Liver (tissue), 9 donors: ENCODE results near the gene DNPH1. TPM values are rescaled to one million over a fixed set of nuclear protein-coding genes. Genes with fewer than 3 reads are reported as not detected.

ENCODE experiments used
- DNase-seq: peaks from one replicate; pipeline ENCODE4 v3.0.0-alpha.2; 2017; ENCODE audit warnings: low spot score
- H3K27ac ChIP-seq, 2 donors: one replicate each; pipeline ENCODE4 v1.7.0; 2013; ENCODE audit warnings: inconsistent platforms in 2 of 2, low read length in 2 of 2, control low read depth in 1 of 2, low read depth in 1 of 2, mild to moderate bottlenecking in 1 of 2
- H3K27me3 ChIP-seq, 4 donors: one replicate each; pipeline versions ENCODE4 v1.6.1 to v1.7.0; 2013; ENCODE audit warnings: low read length in 3 of 4, inconsistent platforms in 1 of 4, mild to moderate bottlenecking in 1 of 4, moderate library complexity in 1 of 4; ENCODE audit not compliant: control insufficient read depth in 4 of 4, insufficient read depth in 4 of 4
- H3K36me3 ChIP-seq, 4 donors: one replicate each; pipeline versions ENCODE4 v1.6.1 to v1.7.0; 2013; ENCODE audit warnings: low read length in 3 of 4, mild to moderate bottlenecking in 3 of 4, low read depth in 1 of 4, moderate library complexity in 1 of 4; ENCODE audit not compliant: control insufficient read depth in 4 of 4, insufficient read depth in 3 of 4
- H3K4me1 ChIP-seq, 4 donors: one replicate each; pipeline versions ENCODE4 v1.6.1 to v1.7.0; 2013; ENCODE audit warnings: low read length in 3 of 4, mild to moderate bottlenecking in 3 of 4, moderate library complexity in 1 of 4; ENCODE audit not compliant: control insufficient read depth in 4 of 4, insufficient read depth in 4 of 4
- H3K4me3 ChIP-seq, 3 donors: one replicate each; pipeline versions ENCODE4 v1.6.1 to v1.7.0; 2013; ENCODE audit warnings: low read length in 3 of 3, control low read depth in 1 of 3, low read depth in 1 of 3, mild to moderate bottlenecking in 1 of 3
- H3K9ac ChIP-seq, 2 donors: one replicate each; pipeline ENCODE4 v1.7.0; 2013; ENCODE audit warnings: low read length in 2 of 2, mild to moderate bottlenecking in 2 of 2, moderate library complexity in 2 of 2, control low read depth in 1 of 2, low read depth in 1 of 2
- H3K9me3 ChIP-seq, 4 donors: one replicate each; pipeline versions ENCODE4 v1.6.1 to v1.7.0; 2013; ENCODE audit warnings: low read length in 3 of 4; ENCODE audit not compliant: control insufficient read depth in 4 of 4
- EGR1 ChIP-seq, 2 donors: IDR thresholded peaks; 2 replicates each; pipeline ENCODE4 v1.6.1; 2016 to 2018; ENCODE audit warnings: antibody characterized with exemption in 2 of 2, low read depth in 2 of 2
- FOXA1 ChIP-seq: IDR thresholded peaks from 2 replicates; pipeline ENCODE4 v1.6.1; 2016; ENCODE audit warnings: antibody characterized with exemption
- FOXA2 ChIP-seq: IDR thresholded peaks from 2 replicates; pipeline ENCODE4 v1.6.1; 2016; ENCODE audit warnings: antibody characterized with exemption
- GABPA ChIP-seq, 2 donors: IDR thresholded peaks in 1 of 2; conservative IDR thresholded peaks in 1 of 2; 2 replicates each; pipeline ENCODE4 v1.6.1; 2016; ENCODE audit warnings: antibody characterized with exemption in 2 of 2, mild to moderate bottlenecking in 1 of 2, moderate library complexity in 1 of 2
- HNF4A ChIP-seq, 2 donors: conservative IDR thresholded peaks; 2 replicates each; pipeline ENCODE4 v1.6.1; 2016; ENCODE audit warnings: antibody characterized with exemption in 2 of 2, mild to moderate bottlenecking in 2 of 2
- HNF4G ChIP-seq: IDR thresholded peaks from 2 replicates; pipeline ENCODE4 v1.6.1; 2016; ENCODE audit warnings: antibody characterized with exemption
- JUND ChIP-seq, 2 donors: IDR thresholded peaks; 2 replicates each; pipeline ENCODE4 v1.6.1; 2016; ENCODE audit warnings: antibody characterized with exemption in 2 of 2
- NR2F2 ChIP-seq: IDR thresholded peaks from 2 replicates; pipeline ENCODE4 v1.6.1; 2016; ENCODE audit warnings: antibody characterized with exemption
- RAD21 ChIP-seq, 2 donors: IDR thresholded peaks; 2 replicates each; pipeline ENCODE4 v1.6.1; 2016; ENCODE audit warnings: antibody characterized with exemption in 2 of 2, mild to moderate bottlenecking in 2 of 2
- RXRA ChIP-seq, 2 donors: IDR thresholded peaks; 2 replicates each; pipeline ENCODE4 v1.6.1; 2017 to 2018; ENCODE audit warnings: antibody characterized with exemption in 2 of 2, mild to moderate bottlenecking in 1 of 2
- SP1 ChIP-seq: IDR thresholded peaks from 2 replicates; pipeline ENCODE4 v1.6.1; 2018; ENCODE audit warnings: antibody characterized with exemption, mild to moderate bottlenecking
- TAF1 ChIP-seq: conservative IDR thresholded peaks from 2 replicates; pipeline ENCODE4 v1.6.1; 2016; ENCODE audit warnings: antibody characterized with exemption, mild to moderate bottlenecking
- YY1 ChIP-seq: IDR thresholded peaks from 2 replicates; pipeline ENCODE4 v1.6.1; 2016; ENCODE audit warnings: antibody characterized with exemption, mild to moderate bottlenecking
- WGBS: extraction: QIAGEN DNeasy Blood & Tissue Kit; methylation state at CpG from one replicate; pipeline ENCODE4 v1.1.7; 2013; 5-methylcytosine and 5-hydroxymethylcytosine counted together
- polyA plus RNA-seq, 2 donors: library from polyadenylated mRNA; stranded (reverse) in 1 of 2; unstranded in 1 of 2; fragments of 200-250 nt in 1 of 2; fragments of >200 nt in 1 of 2; fragmentation: Nextera tagmentation in 1 of 2; extraction: Ambion mirVana in 1 of 2; gene quantifications; one replicate each; pipeline versions ENCODE4 v1.2.1 to v1.2.3, GENCODE V29; 2013 to 2015
- total RNA-seq, 2 donors: library from RNA; depleted of rRNA; stranded (reverse); fragments of >200 nt; gene quantifications; one replicate each; pipeline ENCODE4 v1.2.3, GENCODE V29; 2014
- TF ChIP-seq, protein P1 (sequence below): IDR thresholded peaks from 2 replicates; pipeline ENCODE4 v1.6.1; 2016; ENCODE audit warnings: antibody characterized with exemption
- TF ChIP-seq, protein P2 (sequence below): IDR thresholded peaks from 2 replicates; pipeline ENCODE4 v1.6.1; 2016; ENCODE audit warnings: antibody characterized with exemption, mild to moderate bottlenecking
- TF ChIP-seq, protein P3 (sequence below): IDR thresholded peaks from 2 replicates; pipeline ENCODE4 v1.6.1; 2016; ENCODE audit warnings: antibody characterized with exemption
- TF ChIP-seq, protein P4 (sequence below): IDR thresholded peaks from 2 replicates; pipeline ENCODE4 v1.6.1; 2016; ENCODE audit warnings: antibody characterized with exemption
- TF ChIP-seq, protein P5 (sequence below): fragments of 150-350 bp; IDR thresholded peaks from 2 replicates; pipeline ENCODE4 v1.5.1; 2017; ENCODE audit warnings: improper control_type of control experiment, low read depth, low read length; ENCODE audit not compliant: missing input control
- donor health status: healthy.
- donor health status: healthy.
- donor health status: healthy.
- donor health status: healthy.
- donor health status: healthy.

DNPH1 gene
- total and polyA plus RNA-seq, 4 donors = 53.2 to 195 (median 103) TPM

DNA sequence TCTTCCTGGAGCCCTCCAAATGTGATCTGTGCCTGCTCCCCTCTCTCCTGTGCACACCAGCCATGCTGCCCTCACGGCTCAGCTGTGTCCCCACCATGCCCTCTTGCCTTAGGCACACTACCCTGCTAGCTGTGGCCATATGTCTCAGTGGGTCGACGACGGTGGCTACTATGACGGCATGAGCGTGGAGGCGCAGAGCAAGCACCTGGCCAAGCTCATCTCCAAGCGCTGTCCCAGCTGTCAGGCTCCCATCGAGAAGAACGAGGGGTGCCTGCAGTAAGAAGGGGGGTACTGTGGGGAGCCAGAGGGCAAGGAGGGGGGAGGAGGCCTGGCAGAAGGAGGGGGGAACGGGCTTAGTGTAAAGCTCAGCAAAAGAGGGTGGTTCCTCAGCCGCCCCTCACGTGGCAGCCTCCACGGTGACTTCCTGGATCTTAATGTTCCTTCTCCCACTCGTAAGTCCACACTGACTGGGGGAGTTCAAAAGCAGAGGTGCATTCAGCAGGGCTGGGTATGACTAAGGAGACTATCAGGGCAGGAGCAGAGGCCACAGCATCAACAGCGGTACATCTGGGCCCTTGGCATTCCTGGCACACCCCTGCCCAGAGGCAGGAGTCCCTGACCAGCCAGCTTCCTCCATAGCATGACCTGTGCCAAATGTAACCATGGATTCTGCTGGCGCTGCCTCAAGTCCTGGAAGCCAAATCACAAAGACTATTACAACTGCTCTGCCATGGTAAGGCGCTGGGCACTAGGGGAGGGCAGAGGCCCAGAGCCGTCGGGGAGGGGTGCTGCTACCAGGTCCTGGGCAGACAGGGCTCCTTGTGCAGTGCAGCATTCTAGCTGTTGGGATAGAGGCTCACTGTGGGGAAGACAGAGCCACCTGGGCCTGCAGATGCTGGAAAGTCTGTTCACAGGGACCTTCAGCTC lies 8.0 kb downstream of the DNPH1 start:
- DNase-seq = no peak
- no peak for TF ChIP-seq NR2F2
- TF ChIP-seq RAD21 (IDR thresholded peaks at IDR 0.05) = no peak
- no peak for TF ChIP-seq FOXA2
- TF ChIP-seq, protein P1, sequence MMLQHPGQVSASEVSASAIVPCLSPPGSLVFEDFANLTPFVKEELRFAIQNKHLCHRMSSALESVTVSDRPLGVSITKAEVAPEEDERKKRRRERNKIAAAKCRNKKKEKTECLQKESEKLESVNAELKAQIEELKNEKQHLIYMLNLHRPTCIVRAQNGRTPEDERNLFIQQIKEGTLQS = no peak
- TF ChIP-seq EGR1 (IDR thresholded peaks at IDR 0.05; ENCODE audit: low read depth in 2 of 2) = no peak
- TF ChIP-seq HNF4G = no peak
- TF ChIP-seq GABPA (IDR thresholded peaks at IDR 0.05 in 1 of 2, conservative IDR thresholded peaks at IDR 0.05 in 1 of 2) = no peak
- TF ChIP-seq YY1 = no peak
- no peak for TF ChIP-seq HNF4A (conservative IDR thresholded peaks at IDR 0.05)
- TF ChIP-seq, protein P2, sequence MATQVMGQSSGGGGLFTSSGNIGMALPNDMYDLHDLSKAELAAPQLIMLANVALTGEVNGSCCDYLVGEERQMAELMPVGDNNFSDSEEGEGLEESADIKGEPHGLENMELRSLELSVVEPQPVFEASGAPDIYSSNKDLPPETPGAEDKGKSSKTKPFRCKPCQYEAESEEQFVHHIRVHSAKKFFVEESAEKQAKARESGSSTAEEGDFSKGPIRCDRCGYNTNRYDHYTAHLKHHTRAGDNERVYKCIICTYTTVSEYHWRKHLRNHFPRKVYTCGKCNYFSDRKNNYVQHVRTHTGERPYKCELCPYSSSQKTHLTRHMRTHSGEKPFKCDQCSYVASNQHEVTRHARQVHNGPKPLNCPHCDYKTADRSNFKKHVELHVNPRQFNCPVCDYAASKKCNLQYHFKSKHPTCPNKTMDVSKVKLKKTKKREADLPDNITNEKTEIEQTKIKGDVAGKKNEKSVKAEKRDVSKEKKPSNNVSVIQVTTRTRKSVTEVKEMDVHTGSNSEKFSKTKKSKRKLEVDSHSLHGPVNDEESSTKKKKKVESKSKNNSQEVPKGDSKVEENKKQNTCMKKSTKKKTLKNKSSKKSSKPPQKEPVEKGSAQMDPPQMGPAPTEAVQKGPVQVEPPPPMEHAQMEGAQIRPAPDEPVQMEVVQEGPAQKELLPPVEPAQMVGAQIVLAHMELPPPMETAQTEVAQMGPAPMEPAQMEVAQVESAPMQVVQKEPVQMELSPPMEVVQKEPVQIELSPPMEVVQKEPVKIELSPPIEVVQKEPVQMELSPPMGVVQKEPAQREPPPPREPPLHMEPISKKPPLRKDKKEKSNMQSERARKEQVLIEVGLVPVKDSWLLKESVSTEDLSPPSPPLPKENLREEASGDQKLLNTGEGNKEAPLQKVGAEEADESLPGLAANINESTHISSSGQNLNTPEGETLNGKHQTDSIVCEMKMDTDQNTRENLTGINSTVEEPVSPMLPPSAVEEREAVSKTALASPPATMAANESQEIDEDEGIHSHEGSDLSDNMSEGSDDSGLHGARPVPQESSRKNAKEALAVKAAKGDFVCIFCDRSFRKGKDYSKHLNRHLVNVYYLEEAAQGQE = no peak
- no peak for TF ChIP-seq FOXA1
- no peak for TF ChIP-seq RXRA (IDR thresholded peaks at IDR 0.05)
- TF ChIP-seq, protein P3, sequence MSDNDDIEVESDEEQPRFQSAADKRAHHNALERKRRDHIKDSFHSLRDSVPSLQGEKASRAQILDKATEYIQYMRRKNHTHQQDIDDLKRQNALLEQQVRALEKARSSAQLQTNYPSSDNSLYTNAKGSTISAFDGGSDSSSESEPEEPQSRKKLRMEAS = no peak
- no peak for TF ChIP-seq JUND (IDR thresholded peaks at IDR 0.05)
- TF ChIP-seq, protein P4, sequence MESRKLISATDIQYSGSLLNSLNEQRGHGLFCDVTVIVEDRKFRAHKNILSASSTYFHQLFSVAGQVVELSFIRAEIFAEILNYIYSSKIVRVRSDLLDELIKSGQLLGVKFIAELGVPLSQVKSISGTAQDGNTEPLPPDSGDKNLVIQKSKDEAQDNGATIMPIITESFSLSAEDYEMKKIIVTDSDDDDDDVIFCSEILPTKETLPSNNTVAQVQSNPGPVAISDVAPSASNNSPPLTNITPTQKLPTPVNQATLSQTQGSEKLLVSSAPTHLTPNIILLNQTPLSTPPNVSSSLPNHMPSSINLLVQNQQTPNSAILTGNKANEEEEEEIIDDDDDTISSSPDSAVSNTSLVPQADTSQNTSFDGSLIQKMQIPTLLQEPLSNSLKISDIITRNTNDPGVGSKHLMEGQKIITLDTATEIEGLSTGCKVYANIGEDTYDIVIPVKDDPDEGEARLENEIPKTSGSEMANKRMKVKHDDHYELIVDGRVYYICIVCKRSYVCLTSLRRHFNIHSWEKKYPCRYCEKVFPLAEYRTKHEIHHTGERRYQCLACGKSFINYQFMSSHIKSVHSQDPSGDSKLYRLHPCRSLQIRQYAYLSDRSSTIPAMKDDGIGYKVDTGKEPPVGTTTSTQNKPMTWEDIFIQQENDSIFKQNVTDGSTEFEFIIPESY = no peak
- TF ChIP-seq SP1 = no peak
- no peak for TF ChIP-seq TAF1
- TF ChIP-seq, protein P5, sequence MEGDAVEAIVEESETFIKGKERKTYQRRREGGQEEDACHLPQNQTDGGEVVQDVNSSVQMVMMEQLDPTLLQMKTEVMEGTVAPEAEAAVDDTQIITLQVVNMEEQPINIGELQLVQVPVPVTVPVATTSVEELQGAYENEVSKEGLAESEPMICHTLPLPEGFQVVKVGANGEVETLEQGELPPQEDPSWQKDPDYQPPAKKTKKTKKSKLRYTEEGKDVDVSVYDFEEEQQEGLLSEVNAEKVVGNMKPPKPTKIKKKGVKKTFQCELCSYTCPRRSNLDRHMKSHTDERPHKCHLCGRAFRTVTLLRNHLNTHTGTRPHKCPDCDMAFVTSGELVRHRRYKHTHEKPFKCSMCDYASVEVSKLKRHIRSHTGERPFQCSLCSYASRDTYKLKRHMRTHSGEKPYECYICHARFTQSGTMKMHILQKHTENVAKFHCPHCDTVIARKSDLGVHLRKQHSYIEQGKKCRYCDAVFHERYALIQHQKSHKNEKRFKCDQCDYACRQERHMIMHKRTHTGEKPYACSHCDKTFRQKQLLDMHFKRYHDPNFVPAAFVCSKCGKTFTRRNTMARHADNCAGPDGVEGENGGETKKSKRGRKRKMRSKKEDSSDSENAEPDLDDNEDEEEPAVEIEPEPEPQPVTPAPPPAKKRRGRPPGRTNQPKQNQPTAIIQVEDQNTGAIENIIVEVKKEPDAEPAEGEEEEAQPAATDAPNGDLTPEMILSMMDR = no peak
- Histone ChIP-seq H3K36me3 (peaks cover 9 to 29% (median 9%) of the 10 kb centered on the region in 4 donors), H3K9ac (no peak overlapping the region), H3K9me3 (no peaks in the 10 kb centered on the region), H3K27ac (no peak overlapping the region), H3K4me3 (no peak overlapping the region), H3K4me1 (no peaks in the 10 kb centered on the region), H3K27me3 (no peaks in the 10 kb centered on the region)
- WGBS = 92% methylated on average over 20 of the region's 20 CpGs
